GM23248 (cell line): Measurements from ENCODE around the gene PML.

Experiments used
- EZH2 ChIP-seq: fragments of 200-600 bp; sonication (generic); IDR thresholded peaks from 2 replicates; pipeline ENCODE4 v1.6.1; 2018; ENCODE audit warnings: antibody characterized with exemption, mild to moderate bottlenecking; ENCODE audit not compliant: insufficient read depth, poor library complexity, severe bottlenecking
- EZH2phosphoT487 ChIP-seq: fragments of 200-600 bp; sonication (generic); IDR thresholded peaks from 2 replicates; pipeline ENCODE4 v1.6.1; 2018; ENCODE audit warnings: antibody characterized with exemption, moderate library complexity, mild to moderate bottlenecking, low read depth; ENCODE audit not compliant: insufficient read depth

- TF ChIP-seq EZH2phosphoT487 (no peak), EZH2 (no peak)
Measured at GRCh38 chr15:74038707-74039655, 44.5 kb downstream of the PML start.
